Endothelial cell of umbilical vein (primary cell): ENCODE results near the gene CHMP1A.

Experiments
- POLR2A ChIP-seq: IDR thresholded peaks from 2 replicates; pipeline ENCODE4 v1.6.1; 2012; ENCODE audit warnings: low read depth, mild to moderate bottlenecking, control low read depth, low read length
- TF ChIP-seq, protein P1 (sequence below), 2 donors: IDR thresholded peaks; 1 replicate in 1 of 2; 2 replicates in 1 of 2; pipeline ENCODE4 v1.5.1; 2011; ENCODE audit warnings: low read length in 2 of 2, mild to moderate bottlenecking in 2 of 2, moderate library complexity in 2 of 2, control low read depth in 1 of 2, inconsistent platforms in 1 of 2, low read depth in 1 of 2; ENCODE audit not compliant: insufficient read depth in 1 of 2; ENCODE audit errors: extremely low read depth in 1 of 2

DNA sequence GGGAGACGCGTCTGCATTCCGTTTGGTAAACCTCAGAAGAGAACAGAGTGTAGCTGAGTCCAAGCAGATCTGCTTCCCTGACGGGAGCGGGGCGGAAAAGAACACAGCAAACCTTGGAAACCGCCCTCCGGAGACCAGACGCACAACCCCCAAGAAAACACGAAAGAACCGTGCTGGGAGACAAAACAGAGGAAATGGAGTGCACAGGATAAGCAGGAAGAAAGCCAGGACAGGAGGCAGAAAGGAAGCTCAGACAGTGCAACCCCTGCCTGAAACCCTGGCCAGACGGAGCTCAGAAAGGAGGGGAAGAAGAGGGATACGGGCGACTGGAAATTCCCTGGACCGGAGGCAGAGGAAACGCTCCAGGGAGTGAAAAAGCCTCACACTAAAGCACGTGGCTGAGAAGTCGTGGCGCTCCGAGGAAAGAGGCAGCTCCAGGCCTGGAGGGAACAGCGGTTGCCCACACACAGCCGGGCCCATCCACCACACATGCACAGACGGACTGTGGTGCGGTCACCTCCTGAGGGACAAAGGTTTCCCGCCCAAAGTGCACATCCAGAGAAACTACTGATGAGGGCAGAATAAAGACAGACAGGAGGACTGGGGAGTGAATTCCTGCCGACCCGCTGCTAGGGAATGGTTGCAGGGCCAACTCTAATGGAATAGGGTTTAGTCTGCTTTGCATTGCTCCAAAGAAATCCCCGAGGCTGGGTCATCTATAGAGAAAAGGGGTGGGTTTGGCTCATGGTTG, 33.8 kb downstream of the CHMP1A start:
- TF ChIP-seq, protein P1, sequence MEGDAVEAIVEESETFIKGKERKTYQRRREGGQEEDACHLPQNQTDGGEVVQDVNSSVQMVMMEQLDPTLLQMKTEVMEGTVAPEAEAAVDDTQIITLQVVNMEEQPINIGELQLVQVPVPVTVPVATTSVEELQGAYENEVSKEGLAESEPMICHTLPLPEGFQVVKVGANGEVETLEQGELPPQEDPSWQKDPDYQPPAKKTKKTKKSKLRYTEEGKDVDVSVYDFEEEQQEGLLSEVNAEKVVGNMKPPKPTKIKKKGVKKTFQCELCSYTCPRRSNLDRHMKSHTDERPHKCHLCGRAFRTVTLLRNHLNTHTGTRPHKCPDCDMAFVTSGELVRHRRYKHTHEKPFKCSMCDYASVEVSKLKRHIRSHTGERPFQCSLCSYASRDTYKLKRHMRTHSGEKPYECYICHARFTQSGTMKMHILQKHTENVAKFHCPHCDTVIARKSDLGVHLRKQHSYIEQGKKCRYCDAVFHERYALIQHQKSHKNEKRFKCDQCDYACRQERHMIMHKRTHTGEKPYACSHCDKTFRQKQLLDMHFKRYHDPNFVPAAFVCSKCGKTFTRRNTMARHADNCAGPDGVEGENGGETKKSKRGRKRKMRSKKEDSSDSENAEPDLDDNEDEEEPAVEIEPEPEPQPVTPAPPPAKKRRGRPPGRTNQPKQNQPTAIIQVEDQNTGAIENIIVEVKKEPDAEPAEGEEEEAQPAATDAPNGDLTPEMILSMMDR (IDR thresholded peaks at IDR 0.05; ENCODE audit: extremely low read depth in 1 of 2, insufficient read depth in 1 of 2, low read depth in 1 of 2, low read length in 2 of 2), result no peak
- TF ChIP-seq POLR2A, result no peak
